ENCODE results near the gene PCSK2.

Gene PCSK2

GRCh38 chr20:17533396-17533795 lies 306.6 kb downstream of the PCSK2 start:
- no peaks in the 10 kb centered on the region for H3F3A ChIP-seq (ENCODE audit: control insufficient read depth, insufficient read depth)
- H4K20me1 ChIP-seq (ENCODE audit: control insufficient read depth, insufficient read depth, low read depth, low read length): 0 out of 2 replicates have a peak, but pooled peaks cover 2% of the 10 kb centered on the region
- no peaks in the 10 kb centered on the region for H3K79me2 ChIP-seq (ENCODE audit: control insufficient read depth, low read length)
- H3K27ac ChIP-seq (ENCODE audit: low read depth, low read length): no peak overlapping the region
- no peak overlapping the region for H3K4me2 ChIP-seq (ENCODE audit: low read length)
- H3K4me1 ChIP-seq (ENCODE audit: control insufficient read depth, low read length): peaks cover 10% of the 10 kb centered on the region
- no peak overlapping the region for H3K4me3 ChIP-seq (ENCODE audit: low read length)
- no peaks in the 10 kb centered on the region for H3K9me2 ChIP-seq (replicated peaks; ENCODE audit: control insufficient read depth, low read length)
- H3K36me3 ChIP-seq (ENCODE audit: control insufficient read depth, low read length): no peaks in the 10 kb centered on the region
- H3K9me3 ChIP-seq (ENCODE audit: control insufficient read depth, insufficient read depth, low read length): no peaks in the 10 kb centered on the region
- peaks cover 26% of the 10 kb centered on the region for H3K27me3 ChIP-seq (ENCODE audit: control insufficient read depth, low read length)
- TF ChIP-seq EZH2phosphoT487 (IDR thresholded peaks at IDR 0.05; ENCODE audit: borderline replicate concordance, low read length) (no peak), CTCF (IDR thresholded peaks at IDR 0.05; ENCODE audit: low read depth, low read length, poor library complexity, severe bottlenecking) (no peak)

- Histone ChIP-seq H3K4me1 (ENCODE audit: control insufficient read depth, low read length) (peaks cover 10% of the 10 kb centered on the region), H3K79me2 (ENCODE audit: control insufficient read depth, low read length) (no peaks in the 10 kb centered on the region), H3F3A (ENCODE audit: control insufficient read depth, insufficient read depth) (no peaks in the 10 kb centered on the region), H3K36me3 (ENCODE audit: control insufficient read depth, low read length) (no peaks in the 10 kb centered on the region), H3K27ac (ENCODE audit: low read depth, low read length) (no peak overlapping the region), H3K4me3 (ENCODE audit: low read length) (no peak overlapping the region), H3K9me2 (replicated peaks; ENCODE audit: control insufficient read depth, low read length) (no peaks in the 10 kb centered on the region), H4K20me1 (ENCODE audit: control insufficient read depth, insufficient read depth, low read depth, low read length) (0 out of 2 replicates have a peak, but pooled peaks cover 2% of the 10 kb centered on the region), H3K9me3 (ENCODE audit: control insufficient read depth, insufficient read depth, low read length) (no peaks in the 10 kb centered on the region), H3K4me2 (ENCODE audit: low read length) (no peak overlapping the region), H3K27me3 (ENCODE audit: control insufficient read depth, low read length) (peaks cover 30% of the 10 kb centered on the region)
- TF ChIP-seq CTCF (IDR thresholded peaks at IDR 0.05; ENCODE audit: low read depth, low read length, poor library complexity, severe bottlenecking) (no peak), EZH2phosphoT487 (IDR thresholded peaks at IDR 0.05; ENCODE audit: borderline replicate concordance, low read length) (no peak)
Observed at GRCh38 chr20:17534077-17534476, 307.2 kb downstream of the PCSK2 start.
